Measurements from ENCODE around the gene TIMP1.

DNA sequence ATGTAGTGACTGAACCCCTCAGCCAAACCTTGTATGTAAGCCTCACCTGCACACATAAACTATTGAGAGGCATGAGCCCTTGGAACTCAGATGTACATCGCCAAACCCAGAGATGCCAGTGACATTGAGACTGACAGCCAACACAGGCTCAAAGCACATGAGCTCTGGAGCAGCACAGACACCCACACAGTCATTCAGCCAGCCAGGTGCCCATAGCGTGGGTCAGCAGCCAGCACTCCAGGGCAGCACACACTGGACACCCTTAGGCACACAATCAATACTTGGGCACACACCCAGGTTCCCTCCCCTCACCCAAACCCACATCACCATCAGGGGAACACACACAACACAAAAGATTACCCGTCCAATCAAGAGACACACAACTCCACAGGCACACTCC lies 4.3 kb upstream of the TIMP1 start:
- TF ChIP-seq, protein P1, sequence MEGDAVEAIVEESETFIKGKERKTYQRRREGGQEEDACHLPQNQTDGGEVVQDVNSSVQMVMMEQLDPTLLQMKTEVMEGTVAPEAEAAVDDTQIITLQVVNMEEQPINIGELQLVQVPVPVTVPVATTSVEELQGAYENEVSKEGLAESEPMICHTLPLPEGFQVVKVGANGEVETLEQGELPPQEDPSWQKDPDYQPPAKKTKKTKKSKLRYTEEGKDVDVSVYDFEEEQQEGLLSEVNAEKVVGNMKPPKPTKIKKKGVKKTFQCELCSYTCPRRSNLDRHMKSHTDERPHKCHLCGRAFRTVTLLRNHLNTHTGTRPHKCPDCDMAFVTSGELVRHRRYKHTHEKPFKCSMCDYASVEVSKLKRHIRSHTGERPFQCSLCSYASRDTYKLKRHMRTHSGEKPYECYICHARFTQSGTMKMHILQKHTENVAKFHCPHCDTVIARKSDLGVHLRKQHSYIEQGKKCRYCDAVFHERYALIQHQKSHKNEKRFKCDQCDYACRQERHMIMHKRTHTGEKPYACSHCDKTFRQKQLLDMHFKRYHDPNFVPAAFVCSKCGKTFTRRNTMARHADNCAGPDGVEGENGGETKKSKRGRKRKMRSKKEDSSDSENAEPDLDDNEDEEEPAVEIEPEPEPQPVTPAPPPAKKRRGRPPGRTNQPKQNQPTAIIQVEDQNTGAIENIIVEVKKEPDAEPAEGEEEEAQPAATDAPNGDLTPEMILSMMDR (IDR thresholded peaks at IDR 0.05) = no peak
- TF ChIP-seq POLR2A (IDR thresholded peaks at IDR 0.05) = no peak

Data from testis (tissue), 2 donors.